A172 (cell line): ENCODE measurements around the gene PPIC. TPM values are rescaled to one million over a fixed set of nuclear protein-coding genes. Genes with fewer than 3 reads are reported as not detected.
"Not testable (repeated sequence)": the region's sequence is repeated elsewhere in the genome, so short reads cannot be mapped to it uniquely, and the experiment has no call there.

Experiments
- DNase-seq: peaks from one replicate; pipeline ENCODE4 v3.0.0-alpha.2; 2015; ENCODE audit warnings: low spot score
- total RNA-seq: library from RNA; depleted of rRNA; stranded (reverse); fragments of >200 nt; shearing (Covaris generic); gene quantifications from 2 replicates; pipeline ENCODE4 v1.2.3, GENCODE V29; 2014; rRNA removed

PPIC gene
- total RNA-seq, 1 experiment from 2014 or later = 61.5 TPM

DNA sequence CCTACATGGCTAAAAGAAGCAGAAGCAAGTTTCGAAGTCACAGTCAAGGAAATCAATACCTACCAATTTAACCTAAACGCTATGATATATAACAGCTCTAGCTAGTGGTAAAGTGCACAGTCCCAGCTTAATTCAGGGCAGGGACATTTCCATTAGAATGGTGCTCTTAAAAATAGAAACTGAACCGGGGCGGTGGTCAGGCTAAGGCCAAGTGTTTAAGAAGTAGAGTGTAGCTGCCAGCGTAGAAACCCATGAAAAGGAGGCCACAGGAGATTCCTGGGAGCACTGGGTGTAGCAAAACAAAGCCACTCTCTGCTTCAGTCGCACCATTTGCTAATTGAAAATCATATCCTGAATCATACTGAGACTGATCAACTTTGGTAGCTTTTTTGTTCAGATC lies 28.8 kb downstream of the PPIC start:
- no peak for DNase-seq

DNA sequence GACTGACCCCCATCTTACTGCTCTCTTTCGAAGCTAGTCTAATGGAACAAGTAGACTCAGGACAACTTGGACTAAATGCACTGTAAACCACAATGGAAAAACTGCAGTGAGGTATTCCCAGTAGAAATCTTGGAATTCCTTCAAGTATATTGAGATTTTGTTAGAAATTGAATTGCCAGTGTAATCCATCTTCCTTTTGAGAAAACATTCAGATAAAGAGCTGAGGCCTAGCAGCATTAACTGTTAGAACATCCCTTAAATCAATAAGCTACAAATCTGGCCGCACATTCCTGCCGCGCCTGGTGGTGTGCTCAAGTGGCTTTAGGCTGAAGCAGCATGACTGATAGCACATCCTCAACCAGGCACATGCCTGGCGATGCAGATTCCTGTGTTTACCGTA lies 29.3 kb downstream of the PPIC start:
- no peak for DNase-seq

DNA sequence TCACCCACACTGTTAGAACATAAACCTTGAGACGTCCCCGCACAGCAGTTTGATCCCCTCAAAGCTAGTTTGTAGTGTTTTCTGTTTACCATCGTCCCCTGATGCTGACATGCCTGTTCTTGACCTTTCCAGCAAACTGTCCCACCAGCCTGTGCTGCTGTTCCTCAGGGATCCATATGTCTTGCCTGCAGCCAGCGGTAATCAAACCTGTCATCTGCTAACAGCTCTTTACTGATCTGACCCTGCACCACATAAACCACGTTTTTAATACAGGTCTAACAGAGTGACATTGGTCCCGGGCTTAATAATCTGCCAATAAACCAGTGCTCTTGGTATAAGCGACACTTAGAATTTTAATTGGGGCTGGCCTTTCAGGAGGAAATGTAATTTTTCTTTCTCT lies 34.7 kb downstream of the PPIC start:
- DNase-seq = no peak

DNA sequence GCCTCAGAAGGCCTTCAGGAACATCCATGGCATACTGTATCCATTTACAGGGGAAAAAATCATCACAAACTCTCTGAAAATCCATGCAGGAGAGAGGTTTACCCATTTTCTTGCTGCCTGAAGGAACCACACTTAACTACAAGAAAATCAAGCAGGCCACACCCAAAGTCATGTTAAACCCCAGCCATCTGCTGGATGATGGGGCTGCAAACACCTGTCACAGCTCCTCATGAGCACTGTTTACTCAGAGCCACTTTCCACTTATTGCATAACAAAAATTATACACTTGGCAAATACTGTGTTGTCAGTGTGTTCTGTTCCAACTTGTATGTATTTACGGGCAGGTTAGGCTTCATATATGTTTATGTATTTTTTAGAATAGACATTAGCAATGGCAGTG lies 35.8 kb downstream of the PPIC start:
- DNase-seq = no peak

DNA sequence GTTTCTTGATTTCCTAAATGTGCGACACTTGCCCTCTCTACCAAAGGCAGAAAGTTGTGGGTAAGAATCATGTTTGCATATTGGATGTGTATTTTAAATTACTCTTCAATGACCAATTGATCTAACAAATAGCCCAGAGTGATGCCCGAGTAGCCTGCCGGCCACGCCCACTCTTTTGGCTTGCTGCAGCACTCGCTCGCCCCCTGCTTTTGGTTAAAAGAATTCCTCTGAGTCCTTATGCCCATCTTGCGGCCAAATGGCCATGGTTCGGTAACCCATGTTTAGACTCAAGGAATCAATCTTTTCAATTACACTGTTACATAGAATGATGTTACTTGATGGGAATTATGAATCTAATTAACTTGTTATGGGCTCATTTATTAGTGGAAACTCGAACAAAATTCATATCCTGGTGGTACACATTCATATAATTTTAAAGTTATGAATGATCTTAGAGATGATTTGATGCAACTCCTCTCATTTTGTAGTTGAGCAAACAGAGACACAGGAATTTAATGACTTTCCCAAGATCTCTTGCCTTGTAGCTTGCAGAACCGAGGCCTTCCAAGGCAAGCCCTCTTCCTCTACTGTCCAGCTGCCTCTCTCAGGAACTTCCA lies 36.5 kb downstream of the PPIC start:
- peak; percentile 13 for DNase-seq

DNA sequence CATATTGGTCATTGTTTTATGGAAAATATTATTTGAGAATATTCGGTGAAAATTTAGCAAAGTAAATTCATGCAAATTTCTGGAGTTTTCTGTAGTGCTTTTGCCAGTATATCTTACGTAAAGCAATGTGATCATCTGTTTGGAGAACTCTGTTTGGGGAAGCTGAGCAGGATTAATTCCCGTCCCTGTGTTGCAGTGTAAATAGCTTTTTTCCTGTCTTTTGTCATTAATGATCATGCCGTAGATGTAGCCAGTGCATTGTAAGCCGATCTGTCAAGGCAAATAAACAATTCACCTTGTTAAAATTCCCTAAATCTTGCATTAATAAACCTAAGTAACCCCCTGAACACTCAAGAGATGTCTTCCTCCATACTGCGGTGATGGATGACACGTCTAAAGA lies 39.2 kb downstream of the PPIC start:
- no peak for DNase-seq

DNA sequence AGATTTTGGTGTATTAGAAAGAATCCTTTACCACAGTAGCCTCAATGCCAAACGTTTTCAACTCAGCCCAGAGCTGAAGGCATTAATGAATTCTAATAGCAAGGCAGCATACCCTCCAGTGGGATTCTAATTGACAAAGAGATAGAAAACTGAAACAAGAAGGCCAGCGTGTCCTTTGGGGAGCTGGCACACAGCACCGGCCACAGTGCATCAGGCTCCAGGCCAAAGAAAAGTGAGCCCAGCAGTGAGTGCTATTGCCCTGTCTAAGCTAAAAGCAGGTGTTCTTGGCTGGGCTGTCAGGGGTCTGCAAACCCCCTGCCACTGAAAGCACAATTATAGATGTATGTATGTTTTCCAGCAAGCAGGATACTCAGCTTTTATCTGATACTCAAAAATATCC lies 40.4 kb downstream of the PPIC start:
- no peak for DNase-seq

DNA sequence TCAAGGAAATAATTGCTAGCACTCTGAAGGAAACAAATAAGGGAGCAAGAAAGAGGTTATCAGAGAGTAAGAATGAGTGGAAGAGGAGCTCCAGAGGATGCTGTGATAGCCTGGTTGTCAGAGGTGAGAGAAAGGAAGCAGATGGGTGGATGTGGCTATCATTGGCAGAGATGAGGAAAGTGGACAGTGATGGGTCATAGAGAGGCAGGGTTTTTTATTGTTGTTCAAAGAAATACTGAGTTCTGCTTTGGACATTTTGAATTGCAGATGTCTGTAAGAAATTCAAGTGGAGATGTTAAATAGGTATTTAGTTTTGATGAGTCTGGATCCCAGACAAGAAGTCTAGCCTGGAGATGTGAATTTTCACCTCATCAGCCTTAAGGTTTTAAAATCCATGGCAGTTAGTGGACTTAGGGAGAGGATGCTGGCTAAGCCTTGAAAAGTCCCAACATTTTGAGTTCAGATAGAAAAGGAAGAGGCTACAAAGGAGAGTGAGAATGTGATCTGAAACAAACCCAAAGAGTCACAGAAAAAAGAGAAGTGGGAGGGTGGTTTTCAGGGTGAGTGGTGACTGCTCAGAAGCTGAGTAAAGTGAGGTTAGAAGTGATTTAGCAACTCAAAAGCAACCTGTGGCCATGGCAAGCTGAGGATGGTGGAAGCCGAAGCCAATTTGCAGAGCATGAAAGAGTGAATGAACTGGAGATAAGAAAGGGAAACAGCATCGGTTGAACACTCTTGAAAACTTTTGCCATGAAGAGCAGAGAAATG lies 50.4 kb downstream of the PPIC start:
- no peak for DNase-seq

DNA sequence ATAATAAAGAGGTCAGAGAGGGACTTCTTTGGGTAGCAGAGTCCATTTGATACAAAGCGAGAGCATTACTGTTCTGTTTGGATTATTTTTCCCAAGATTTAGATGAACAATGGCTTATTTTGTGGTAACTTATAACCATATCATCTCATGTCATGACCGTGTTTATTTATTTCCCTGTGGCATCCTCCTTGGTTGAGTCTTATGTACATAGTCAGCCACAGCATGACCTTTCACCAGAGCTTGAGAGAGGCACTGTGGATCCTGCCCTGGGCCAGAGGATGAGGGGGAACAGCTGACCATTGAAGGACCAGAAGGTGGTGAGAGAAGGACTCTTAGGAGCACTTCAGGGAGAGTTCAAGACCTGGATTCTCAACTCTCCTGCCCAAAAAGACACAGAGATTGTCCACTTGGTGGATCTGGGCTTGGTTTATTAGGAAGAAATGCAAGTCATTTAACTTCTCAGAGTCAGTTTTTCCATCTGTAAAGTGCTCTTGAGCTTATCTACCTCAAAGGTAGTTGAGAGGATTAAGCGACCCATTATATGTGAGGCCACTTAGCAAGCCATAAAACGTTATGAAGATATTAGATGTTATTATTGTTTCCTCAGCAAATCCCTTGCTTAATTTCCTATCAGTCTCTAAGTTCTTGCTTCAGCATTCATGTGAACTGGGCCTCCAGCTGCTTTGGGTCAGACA lies 51.4 kb downstream of the PPIC start:
- no peak for DNase-seq

DNA sequence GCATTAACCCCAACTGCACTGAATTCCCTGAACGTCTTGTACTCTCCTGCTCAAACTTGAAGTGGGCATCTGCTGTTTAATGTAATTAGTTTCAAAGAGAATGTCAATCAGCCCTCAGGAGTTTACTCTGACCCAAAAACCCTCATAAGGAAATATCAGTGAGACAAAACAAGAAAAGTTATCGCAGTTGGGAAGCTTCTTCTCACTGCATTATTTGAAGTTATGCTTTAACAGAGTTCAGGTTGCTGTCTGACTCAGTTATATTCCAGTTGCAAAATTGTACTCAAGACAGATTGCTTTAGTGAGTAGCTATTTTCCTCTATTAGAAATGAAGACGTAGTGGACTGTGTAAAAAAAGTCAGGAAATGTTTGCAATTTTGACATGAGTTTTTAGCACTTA lies 52.1 kb downstream of the PPIC start:
- no peak for DNase-seq

DNA sequence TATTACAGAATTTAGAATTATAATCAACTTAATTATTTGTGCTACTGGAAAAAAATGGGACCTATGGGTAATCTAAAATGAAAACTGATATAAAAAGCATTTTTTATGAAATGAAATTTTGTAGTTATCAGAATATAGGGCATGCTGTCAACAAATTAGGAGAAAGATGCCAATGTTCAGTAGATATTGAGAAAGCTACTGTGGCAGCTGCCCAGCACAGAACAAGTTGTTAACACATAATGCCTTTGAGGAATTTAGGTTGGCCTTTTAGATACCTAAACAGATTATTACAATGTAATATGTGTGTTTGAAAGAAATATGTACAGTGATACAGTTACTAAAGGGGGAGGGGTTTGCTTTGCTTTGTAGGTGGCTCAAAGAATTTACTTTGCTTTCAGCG lies 54.1 kb downstream of the PPIC start:
- DNase-seq = no peak

DNA sequence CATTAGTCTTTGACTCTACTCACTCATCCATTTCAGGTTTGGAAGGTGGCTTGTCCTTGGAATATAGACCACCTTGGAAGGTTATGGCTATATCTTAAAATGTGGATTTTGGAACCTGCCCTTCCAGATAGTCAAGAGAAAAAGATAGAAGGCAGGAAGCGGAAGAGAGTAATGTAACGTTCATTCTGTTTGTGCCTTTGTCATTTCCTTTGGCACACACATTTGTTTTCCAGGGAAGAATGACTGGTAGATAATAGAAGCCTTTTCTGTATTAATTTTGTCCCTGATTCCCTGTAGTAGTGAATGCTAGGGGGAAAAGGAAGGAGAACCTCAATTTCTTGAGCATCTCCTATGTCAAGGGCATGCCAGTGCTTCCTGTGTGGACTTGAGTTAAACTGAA lies 54.7 kb downstream of the PPIC start:
- no peak for DNase-seq

DNA sequence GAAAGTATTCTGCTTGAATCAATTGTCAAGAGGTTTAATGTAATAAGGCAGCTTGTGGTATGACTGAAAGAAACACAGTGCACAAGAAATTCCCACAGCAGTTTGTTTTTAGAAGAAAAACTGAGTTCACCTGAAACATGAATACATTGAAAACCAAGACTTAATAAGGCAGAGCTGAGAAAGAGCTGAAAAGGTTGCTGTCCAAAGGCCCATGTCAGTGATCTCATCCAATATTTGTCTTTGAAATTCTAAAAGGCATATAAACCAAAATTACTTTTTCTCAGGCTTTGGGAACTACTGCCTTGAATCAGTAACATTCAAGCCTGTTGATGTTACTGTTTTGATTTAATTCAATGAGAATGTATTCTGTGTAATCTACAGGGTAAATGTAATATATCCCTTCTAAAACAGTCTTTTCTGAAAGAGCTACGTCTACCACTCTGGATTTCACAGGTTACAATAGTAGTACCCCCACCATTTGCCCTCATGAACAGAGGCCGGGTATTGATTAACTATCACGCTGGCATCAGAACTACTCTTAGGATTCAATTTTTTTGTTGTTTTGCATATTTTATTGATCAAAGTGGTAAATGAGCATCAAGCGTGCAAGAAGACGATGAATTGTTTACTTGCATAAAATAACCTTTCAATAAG lies 57.8 kb downstream of the PPIC start:
- no peak for DNase-seq

DNA sequence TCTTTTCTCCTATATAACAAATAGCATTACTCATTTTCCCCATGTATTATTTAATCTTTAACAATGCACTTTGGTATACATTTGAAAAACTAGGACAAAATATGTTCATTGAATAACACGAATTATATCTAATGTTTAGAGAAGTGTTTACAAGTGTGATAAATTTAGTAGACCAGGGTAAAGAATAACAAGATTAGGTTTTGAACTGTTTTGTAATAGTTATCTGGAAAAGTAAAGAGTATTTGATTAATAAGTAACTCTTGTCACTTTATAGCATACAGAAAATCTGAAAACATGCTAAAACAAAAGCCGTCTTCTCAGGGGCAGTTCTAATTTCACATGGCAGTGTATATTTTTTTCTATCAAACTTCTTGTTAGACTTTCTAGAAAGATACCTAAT lies 58.5 kb downstream of the PPIC start:
- no peak for DNase-seq

DNA sequence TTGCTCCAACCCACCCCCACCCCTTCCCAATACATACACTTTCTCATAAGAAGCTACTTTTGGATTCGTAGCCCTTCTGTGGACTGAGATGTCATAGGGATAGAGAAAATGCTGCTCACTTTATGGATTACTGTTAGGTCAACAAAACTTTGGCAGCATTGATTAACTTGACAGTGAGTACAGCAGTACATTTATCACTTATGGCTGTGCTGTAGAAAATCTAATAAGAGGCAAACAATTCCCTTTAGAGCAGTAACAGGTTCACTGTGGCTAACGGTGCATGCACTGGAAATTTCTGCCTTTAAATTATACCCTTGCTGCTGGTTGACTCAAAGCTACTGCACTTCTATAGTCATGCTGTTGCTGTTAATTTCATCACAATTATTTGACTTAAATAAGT lies 59.2 kb downstream of the PPIC start:
- DNase-seq = no peak

DNA sequence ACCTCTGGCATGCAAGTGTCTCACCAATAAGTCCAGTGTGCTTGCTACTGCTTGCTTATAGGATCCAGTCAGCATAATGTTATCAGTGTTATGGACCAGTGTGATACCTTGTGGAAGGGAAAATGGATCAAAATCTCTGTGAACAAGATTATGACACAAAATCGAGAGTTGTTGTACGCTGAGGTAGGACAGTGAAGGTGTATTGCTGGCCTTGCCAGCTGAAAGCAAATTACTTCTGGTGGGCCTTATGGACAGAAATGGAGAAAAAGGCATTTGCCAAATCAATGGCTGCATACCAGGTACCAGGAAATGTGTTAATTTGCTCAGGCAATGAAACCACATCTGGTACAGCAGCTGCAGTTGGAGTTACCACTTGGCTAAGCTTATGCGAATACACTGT lies 62.3 kb downstream of the PPIC start:
- DNase-seq = not testable (repeated sequence)

DNA sequence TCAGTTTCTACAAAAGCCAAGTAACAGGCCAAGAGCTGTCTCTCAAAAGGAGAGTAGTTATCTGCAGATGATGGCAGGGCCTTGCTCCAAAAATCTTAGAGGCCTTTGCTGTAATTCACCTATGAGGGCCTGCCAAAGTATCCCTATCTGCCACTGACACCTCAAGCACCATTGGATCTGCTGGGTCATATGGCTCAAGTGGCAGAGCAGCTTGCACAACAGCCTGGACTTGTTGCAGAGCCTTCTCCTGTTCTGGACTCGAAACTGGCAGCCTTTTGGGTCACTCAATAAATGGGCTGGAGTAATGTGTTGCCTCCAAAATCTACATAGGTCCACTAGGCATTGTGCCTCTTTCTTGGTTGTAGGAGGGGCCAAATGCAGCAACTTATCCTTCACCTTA lies 62.8 kb downstream of the PPIC start:
- not testable (repeated sequence) for DNase-seq

Other genes starting within 250 kb of the PPIC start
- 26.2 and 34.3 TPM in 2 replicates for gene SNX24, start 191.1 kb downstream of the PPIC start, total RNA-seq
- 0.02 and 0.22 TPM in 2 replicates for gene PRDM6, start 52.5 kb upstream of the PPIC start, total RNA-seq